IPS-18c (cell line): Measurements from ENCODE around the gene PIK3CA.
A peak's percentile ranks its signal among the peaks of the same experiment; 100 is the strongest.
"Not testable (repeated sequence)": the region's sequence is repeated elsewhere in the genome, so short reads cannot be mapped to it uniquely, and the experiment has no call there.

Experiments used
- H3K4me3 ChIP-seq: 2 replicates; pipeline ENCODE4 v1.7.0; 2013; ENCODE audit warnings: low read depth, mild to moderate bottlenecking, low read length, moderate library complexity; ENCODE audit not compliant: insufficient read depth
- H3K9me3 ChIP-seq: one replicate; pipeline ENCODE4 v1.6.1; 2013; ENCODE audit warnings: mild to moderate bottlenecking, low read length, moderate library complexity; ENCODE audit not compliant: control insufficient read depth, insufficient read depth

PIK3CA gene

GRCh38 chr3:179236669-179237301 lies 88.6 kb downstream of the PIK3CA start:
- Histone ChIP-seq H3K4me3 (no peak overlapping the region), H3K9me3 (no peaks in the 10 kb centered on the region)

DNA sequence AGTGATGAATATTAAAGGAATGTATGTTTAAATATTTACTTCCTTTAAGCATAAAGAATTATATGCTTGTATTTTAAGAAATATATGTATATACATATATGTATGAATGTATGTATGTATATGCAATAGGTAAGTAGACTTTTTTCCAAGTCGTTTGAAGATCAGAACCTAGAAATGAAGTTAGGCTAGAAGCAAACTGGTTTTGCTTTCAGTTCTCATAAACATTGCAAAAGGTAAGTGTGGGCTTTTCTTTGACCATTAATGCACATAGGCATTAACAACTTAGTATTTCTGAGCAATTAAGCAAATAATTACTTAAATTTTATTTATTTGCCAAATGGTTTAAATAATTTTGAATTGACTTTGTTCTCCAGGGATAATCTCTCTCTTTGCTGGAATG lies 92.1 kb downstream of the PIK3CA start:
- not testable (repeated sequence) for H3K9me3 ChIP-seq

GRCh38 chr3:179242859-179243258 lies 94.7 kb downstream of the PIK3CA start:
- H3K4me3 ChIP-seq, H3K9me3 ChIP-seq: not testable (repeated sequence)

More for the DNA sequence above, 92.1 kb downstream of the PIK3CA start:
- H3K4me3 ChIP-seq, result not testable (repeated sequence)

DNA sequence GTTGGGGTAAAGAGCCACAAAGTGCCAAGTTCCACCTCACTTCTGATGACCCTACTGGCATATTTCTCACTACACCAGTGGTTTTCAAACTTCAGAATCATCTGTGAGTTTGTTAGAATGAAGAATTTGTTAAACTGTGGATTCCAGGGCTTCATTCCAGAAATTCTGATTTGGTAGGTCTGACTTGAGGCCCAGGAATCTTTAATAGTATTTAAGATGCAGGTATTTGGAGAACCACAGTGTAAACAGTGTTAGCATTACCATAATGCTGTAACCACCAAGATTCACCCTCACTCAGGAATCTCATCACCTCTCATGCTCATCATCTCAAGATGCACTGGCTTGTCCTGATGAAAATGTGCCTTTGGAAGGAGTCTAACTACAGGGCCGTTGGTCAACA lies 96.7 kb downstream of the PIK3CA start:
- no peaks in the 10 kb centered on the region for H3K9me3 ChIP-seq
- H3K4me3 ChIP-seq, result no peak overlapping the region

GRCh38 chr3:179247289-179248015 lies 99.3 kb downstream of the PIK3CA start:
- Histone ChIP-seq H3K4me3 (no peak overlapping the region), H3K9me3 (no peaks in the 10 kb centered on the region)

- H3K9me3 ChIP-seq, result no peaks in the 10 kb centered on the region
- H3K4me3 ChIP-seq, result no peak within 1 kb of the TSS
Measured at GRCh38 chr3:179250803-179251476, 102.8 kb downstream of the PIK3CA start, which contains the start of gene KCNMB3. Gene KCNMB3, minus strand, starts transcription at chr3:179251114. Its CDS starts 124 bp downstream, at chr3:179250990.

- no peaks in the 10 kb centered on the region for H3K9me3 ChIP-seq
- H3K4me3 ChIP-seq, result no peak overlapping the region
Measured at GRCh38 chr3:179256813-179257212, 108.7 kb downstream of the PIK3CA start.

GRCh38 chr3:179257742-179258141 lies 109.6 kb downstream of the PIK3CA start:
- not testable (repeated sequence) for H3K9me3 ChIP-seq, H3K4me3 ChIP-seq

GRCh38 chr3:179258820-179259219 lies 110.7 kb downstream of the PIK3CA start:
- no peaks in the 10 kb centered on the region for H3K9me3 ChIP-seq
- no peak overlapping the region for H3K4me3 ChIP-seq

DNA sequence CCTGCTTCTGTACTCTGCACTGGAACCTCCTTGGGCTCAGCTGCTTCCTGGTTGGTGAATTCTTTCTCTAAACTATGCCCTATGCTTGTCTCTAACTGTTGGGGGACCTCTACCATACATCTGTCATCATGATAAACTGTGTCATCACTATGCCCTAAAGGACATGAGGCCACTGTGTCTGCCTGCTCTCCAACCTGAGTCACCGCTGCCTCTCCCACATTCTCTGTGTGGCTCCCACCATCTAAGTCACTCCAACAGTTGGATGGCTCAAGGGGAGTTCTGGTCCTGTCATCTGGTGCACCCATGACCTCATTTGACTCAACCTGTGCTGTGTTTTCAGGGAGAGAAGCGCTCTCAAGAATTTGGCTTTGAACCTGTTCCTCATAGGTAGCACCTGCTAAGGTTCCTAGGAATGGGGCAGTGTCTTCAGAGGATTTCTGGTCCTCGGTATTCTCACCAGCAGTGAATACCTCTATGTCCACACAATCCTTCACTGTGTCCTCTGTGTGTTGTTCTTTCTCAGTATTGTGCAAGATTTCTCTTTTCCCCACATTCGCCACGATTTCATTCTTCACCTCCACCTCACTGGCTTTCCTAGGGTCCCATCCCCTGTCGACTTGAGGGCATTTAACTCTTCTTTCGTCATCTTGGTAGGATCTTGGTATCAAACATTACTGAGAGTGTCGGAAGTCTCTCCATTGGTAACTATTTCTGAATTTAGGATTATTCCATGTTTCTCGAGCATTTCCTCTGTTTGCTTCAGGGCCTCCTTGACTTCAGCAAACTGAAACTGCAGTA lies 112.0 kb downstream of the PIK3CA start:
- H3K4me3 ChIP-seq, H3K9me3 ChIP-seq: not testable (repeated sequence)

GRCh38 chr3:179260949-179261765 lies 113.0 kb downstream of the PIK3CA start:
- H3K4me3 ChIP-seq, result peak overlapping the region; percentile 65
- no peaks in the 10 kb centered on the region for H3K9me3 ChIP-seq

GRCh38 chr3:179263134-179263533 lies 115.0 kb downstream of the PIK3CA start:
- H3K4me3 ChIP-seq, result no peak overlapping the region
- H3K9me3 ChIP-seq, result no peaks in the 10 kb centered on the region

DNA sequence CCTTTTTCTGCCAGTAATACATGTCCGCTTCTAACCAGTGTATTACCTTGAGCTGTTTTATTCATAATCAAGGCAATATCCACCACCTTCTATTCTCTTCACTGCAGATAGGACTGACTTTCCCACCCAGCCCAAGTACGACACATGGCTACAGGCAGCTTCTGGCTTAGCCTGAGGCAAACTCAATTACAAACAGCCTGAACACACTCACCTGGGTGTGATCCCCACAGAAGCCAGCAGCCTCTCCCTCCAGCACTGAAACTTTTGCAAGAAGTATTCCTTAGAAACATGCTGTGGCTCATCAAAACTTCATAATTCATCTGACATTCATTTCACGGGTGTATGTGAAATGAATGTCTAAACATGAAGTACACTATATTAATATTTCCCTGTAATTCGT lies 116.3 kb downstream of the PIK3CA start:
- Histone ChIP-seq H3K9me3 (no peaks in the 10 kb centered on the region), H3K4me3 (no peak overlapping the region)

- no peaks in the 10 kb centered on the region for H3K9me3 ChIP-seq
- H3K4me3 ChIP-seq, result no peak overlapping the region
Measured at GRCh38 chr3:179265092-179265491, 116.9 kb downstream of the PIK3CA start.

DNA sequence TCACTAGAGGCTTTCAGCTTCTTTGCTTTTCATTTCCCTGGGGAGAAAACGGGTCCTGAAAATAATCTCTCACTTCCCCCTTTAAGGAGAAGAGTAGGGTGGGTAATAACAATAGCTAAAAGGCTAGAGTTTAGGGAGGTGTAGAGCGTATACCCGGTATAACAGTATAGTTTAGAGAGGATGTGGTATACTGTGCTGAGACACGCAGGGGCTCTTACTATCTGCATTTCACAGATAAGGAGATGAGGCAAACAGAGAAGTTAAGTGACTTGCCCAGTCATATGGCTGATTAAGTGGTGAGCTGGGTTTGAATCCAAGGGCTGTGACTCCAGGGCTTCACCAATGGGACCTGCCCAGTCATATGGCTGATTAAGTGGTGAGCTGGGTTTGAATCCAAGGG lies 117.7 kb downstream of the PIK3CA start:
- no peak overlapping the region for H3K4me3 ChIP-seq

GRCh38 chr3:179266701-179267211 lies 118.6 kb downstream of the PIK3CA start:
- no peaks in the 10 kb centered on the region for H3K9me3 ChIP-seq
- no peak overlapping the region for H3K4me3 ChIP-seq

More for the DNA sequence above, 117.7 kb downstream of the PIK3CA start:
- H3K9me3 ChIP-seq, result no peaks in the 10 kb centered on the region
